Karpas-422 (cell line): ENCODE results near the gene SULT1A2. TPM values are rescaled to one million over a fixed set of nuclear protein-coding genes. Genes with fewer than 3 reads are reported as not detected.
A peak's percentile ranks its signal among the peaks of the same experiment; 100 is the strongest.
"Not testable (repeated sequence)": the region's sequence is repeated elsewhere in the genome, so short reads cannot be mapped to it uniquely, and the experiment has no call there.

Source experiments
- DNase-seq: peaks from one replicate; pipeline ENCODE4 v3.0.0-alpha.2; 2015
- H2AFZ ChIP-seq: fragments of 200-600 bp; sonication (generic); 2 replicates; pipeline ENCODE4 v1.6.1; 2014; ENCODE audit warnings: antibody characterized with exemption, low read length, mixed read lengths
- H3K27ac ChIP-seq: fragments of 200-600 bp; sonication (generic); 2 replicates; pipeline ENCODE4 v1.5.1; 2014; ENCODE audit warnings: mild to moderate bottlenecking, low read length, moderate library complexity
- H3K27me3 ChIP-seq: fragments of 200-600 bp; sonication (generic); 2 replicates; pipeline ENCODE4 v1.6.1; 2014; ENCODE audit warnings: low read length, mixed read lengths
- H3K36me3 ChIP-seq: fragments of 200-600 bp; sonication (generic); 2 replicates; pipeline ENCODE4 v1.6.1; 2014; ENCODE audit warnings: low read length, mixed read lengths; ENCODE audit not compliant: insufficient read depth
- H3K4me1 ChIP-seq: fragments of 200-600 bp; sonication (generic); 2 replicates; pipeline ENCODE4 v1.6.1; 2014; ENCODE audit warnings: mild to moderate bottlenecking, low read length, mixed read lengths
- H3K4me2 ChIP-seq: fragments of 200-600 bp; sonication (generic); 2 replicates; pipeline ENCODE4 v1.6.1; 2014; ENCODE audit warnings: low read length, low read depth, mild to moderate bottlenecking; ENCODE audit not compliant: poor library complexity, severe bottlenecking
- H3K4me3 ChIP-seq: fragments of 200-600 bp; sonication (generic); 2 replicates; pipeline ENCODE4 v1.5.1; 2014; ENCODE audit warnings: mild to moderate bottlenecking, antibody characterized with exemption, low read length, mixed read lengths
- H3K79me2 ChIP-seq: fragments of 200-600 bp; sonication (generic); 2 replicates; pipeline ENCODE4 v1.6.1; 2014; ENCODE audit warnings: mild to moderate bottlenecking, low read length, mixed read lengths
- H3K9ac ChIP-seq: fragments of 200-600 bp; sonication (generic); 2 replicates; pipeline ENCODE4 v1.6.0; 2014; ENCODE audit warnings: low read length
- H3K9me2 ChIP-seq: fragments of 200-600 bp; sonication (generic), shearing (Covaris generic); replicated peaks from 2 replicates; pipeline ENCODE4 v1.6.0; 2014; ENCODE audit warnings: mild to moderate bottlenecking, low read length, moderate library complexity; ENCODE audit not compliant: insufficient read depth
- H3K9me3 ChIP-seq: fragments of 300-700, 200-600 bp; sonication (generic); 2 replicates; pipeline ENCODE4 v1.6.1; 2014; ENCODE audit warnings: low read length, mixed read lengths
- H4K20me1 ChIP-seq: fragments of 200-600 bp; sonication (generic); 2 replicates; pipeline ENCODE4 v1.6.1; 2014; ENCODE audit warnings: mild to moderate bottlenecking, antibody characterized with exemption, low read length, low read depth; ENCODE audit not compliant: insufficient read depth
- total RNA-seq: library from RNA; depleted of rRNA; stranded (reverse); fragments of >200 nt; shearing (Covaris generic); gene quantifications from 2 replicates; pipeline ENCODE4 v1.2.3, GENCODE V29; 2014; ENCODE audit warnings: low replicate concordance

SULT1A2 gene
- total RNA-seq, 1 experiment from 2014 or later: 16.1 TPM

DNA sequence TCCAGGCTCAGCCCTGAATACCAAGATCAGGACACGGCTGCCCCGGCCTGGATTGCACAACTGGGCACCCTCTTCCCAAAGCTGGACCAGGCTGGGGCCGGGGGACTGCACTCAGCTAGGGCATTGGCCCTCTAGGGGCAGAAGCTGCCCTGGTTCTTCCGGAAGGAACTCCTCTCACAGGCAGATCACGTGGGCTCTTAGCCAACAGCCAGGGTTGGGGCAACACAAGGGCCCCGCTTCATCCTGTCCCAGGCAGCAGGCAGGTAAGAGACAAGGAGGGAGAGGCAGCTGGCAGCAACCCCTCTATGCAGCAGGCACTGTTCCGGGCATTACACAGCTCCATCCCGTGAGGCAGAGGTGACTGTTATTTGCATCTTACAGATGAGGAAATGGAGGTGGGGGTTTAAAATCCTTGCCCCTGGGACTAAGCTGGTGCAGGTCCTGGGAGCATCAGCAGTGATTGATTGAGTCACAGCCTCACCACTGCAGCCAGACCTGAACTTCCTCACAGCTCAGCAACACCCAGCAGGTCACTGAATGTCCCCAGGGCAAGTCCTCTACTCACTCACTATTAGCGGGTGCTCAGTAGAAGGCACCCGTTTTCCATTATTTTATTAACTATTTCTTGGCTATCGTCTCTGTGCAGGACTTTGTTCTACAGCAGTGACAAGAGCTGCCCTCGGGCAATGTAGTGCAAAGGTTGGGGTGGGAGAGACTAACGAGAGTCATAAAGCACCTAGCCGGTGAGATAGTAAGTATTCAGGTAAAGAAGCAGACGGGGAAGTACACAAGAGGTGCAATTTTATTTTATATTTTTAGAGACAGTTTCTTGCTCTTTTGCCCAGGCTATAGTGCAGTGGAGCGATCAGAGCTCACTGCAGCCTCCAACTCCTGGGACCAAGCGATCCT is 2.8 kb upstream of the SULT1A2 start:
- not testable (repeated sequence) for H3K27ac ChIP-seq, DNase-seq, H3K4me3 ChIP-seq, H3K9me2 ChIP-seq, H3K9ac ChIP-seq, H3K36me3 ChIP-seq, H3K4me2 ChIP-seq, H3K9me3 ChIP-seq, H2AFZ ChIP-seq, H3K79me2 ChIP-seq, H3K27me3 ChIP-seq, H4K20me1 ChIP-seq
- peaks cover 63% of the 10 kb centered on the region for H3K4me1 ChIP-seq

DNA sequence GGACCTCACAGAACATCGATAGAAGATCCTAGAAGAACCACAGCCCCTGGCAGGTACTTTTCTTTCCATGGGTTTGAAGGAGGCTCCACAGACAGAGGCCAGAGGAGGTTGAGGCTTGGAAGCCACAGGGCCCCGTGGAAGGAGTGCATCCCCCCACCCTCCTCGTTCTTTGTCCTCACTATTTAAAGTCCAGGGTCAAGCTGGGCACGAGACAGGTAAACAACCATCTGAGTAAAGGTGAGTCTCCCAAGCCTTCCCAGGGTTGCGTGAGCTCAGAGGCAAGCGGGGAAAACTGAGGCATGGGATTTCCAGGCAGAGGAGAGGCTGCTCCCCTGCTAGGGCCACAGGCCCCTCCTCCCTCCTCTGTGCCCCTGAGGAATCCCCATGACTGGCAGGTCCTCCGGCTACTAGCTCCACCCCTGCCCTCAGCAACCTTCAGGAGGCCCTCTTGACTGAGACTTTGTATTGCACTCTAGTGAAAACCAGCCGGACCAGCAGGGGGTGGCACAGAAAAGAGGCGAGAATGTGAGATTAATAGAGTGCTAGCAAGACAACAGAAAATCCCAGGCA is 927 bp upstream of the SULT1A2 start:
- no peaks in the 10 kb centered on the region for H3K9me2 ChIP-seq
- peaks cover 10% of the 10 kb centered on the region; the same call in 1 of the 2 replicates for H3K79me2 ChIP-seq
- peak overlapping the region; percentile 87 for H3K9ac ChIP-seq
- no peak overlapping the region for H2AFZ ChIP-seq
- H3K27me3 ChIP-seq: no peaks in the 10 kb centered on the region
- peak overlapping the region; percentile 99 for H3K4me2 ChIP-seq
- no peaks in the 10 kb centered on the region for H4K20me1 ChIP-seq
- H3K4me1 ChIP-seq: peaks cover 45% of the 10 kb centered on the region
- peak; percentile 97 for DNase-seq
- no peaks in the 10 kb centered on the region for H3K9me3 ChIP-seq
- H3K4me3 ChIP-seq: peak overlapping the region; percentile 74
- no peaks in the 10 kb centered on the region for H3K36me3 ChIP-seq
- peak overlapping the region; percentile 94 for H3K27ac ChIP-seq

DNA sequence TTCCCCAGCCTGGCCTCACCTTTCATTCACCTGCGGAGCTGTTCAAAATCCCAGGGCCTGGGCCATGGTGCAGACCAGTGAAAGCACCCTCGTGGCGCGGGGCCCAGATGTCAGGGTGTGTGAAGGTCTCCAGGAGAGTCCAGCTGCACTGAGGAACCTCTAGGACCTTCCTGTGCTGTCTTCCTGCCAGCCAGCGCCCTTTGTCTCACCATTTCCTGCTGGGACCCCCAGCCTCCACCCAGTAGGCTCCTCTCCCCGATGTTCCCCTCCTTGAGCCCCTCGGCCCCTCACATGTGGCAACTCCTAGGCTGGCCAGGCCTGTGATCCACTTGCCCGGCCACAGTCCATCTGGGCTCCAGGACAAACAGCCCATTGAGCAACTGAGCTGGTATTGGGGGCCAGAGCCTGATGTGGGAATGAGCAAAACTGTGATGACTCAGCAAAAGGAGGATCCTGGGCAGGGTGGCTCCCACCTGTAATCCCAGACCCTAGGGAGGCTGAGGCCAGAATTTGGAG is 677 bp downstream of the SULT1A2 start:
- H3K27ac ChIP-seq: peak overlapping the region; percentile 94
- H3K4me2 ChIP-seq: peak overlapping the region; percentile 99

DNA sequence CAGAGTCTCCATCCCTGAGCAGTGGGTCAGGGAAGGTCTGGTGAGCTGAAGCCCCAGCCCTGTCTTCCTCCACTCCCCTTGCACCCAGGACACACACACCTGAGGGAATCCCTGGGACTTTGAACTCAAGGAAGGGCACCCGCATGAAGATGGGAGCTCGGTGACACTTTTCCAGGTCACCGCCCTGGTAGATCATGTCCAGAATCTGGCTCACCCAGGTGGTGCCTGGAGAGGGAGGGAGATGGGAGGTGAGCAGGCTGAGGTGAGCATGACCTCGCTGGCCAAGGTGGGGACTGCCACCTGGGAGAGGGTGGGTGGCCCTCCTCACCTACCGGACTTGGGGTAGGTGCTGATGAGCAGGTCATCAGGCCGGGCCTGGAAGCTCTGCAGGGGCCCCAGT is 1.4 kb downstream of the SULT1A2 start:
- H3K9me2 ChIP-seq, H3K36me3 ChIP-seq, H3K27me3 ChIP-seq, DNase-seq, H4K20me1 ChIP-seq, H2AFZ ChIP-seq, H3K9me3 ChIP-seq, H3K4me3 ChIP-seq, H3K79me2 ChIP-seq, H3K9ac ChIP-seq, H3K4me2 ChIP-seq: not testable (repeated sequence)
- Histone ChIP-seq H3K4me1 (peaks cover 29% of the 10 kb centered on the region), H3K27ac (peak overlapping the region; percentile 59; the same call in 1 of the 2 replicates)

More for the DNA sequence above, 677 bp downstream of the SULT1A2 start:
- Histone ChIP-seq H3K9me3 (no peaks in the 10 kb centered on the region), H3K79me2 (peaks cover 10% of the 10 kb centered on the region; the same call in 1 of the 2 replicates), H4K20me1 (no peaks in the 10 kb centered on the region), H3K4me1 (peaks cover 33% of the 10 kb centered on the region), H3K9ac (peak overlapping the region; percentile 87), H3K36me3 (no peaks in the 10 kb centered on the region), H3K27me3 (no peaks in the 10 kb centered on the region), H2AFZ (no peak overlapping the region), H3K9me2 (no peaks in the 10 kb centered on the region), H3K4me3 (no peak overlapping the region; the same call in 1 of the 2 replicates)
- no peak for DNase-seq

DNA sequence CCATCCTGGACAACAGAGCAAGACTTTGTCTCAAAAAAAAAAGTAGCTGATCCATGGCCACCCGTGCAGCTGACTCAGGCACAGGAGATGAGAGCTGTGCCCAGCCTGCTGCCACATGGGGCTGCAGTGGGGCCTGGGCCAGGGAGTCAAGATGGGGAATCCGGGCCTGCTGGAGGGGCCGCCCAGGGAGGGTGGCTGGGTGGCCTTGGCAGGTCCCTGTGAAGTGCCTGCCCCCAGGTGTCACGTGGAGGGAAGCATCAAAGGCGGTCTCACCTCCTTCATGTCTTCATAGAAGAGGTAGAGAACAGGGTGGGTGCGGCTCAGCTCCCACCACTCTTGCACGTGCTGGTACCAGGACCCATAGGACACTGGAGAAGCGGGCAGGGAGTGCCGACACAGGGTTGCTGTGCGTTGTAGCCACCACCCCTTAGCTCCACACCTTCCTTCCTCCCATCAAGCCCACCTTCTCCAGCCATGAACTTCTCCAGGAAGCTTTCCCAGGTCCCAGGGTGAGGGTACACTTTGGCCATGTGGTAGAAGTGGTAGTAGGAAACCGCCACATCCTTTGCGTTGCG is 3.8 kb downstream of the SULT1A2 start:
- peaks cover 10% of the 10 kb centered on the region; the same call in 1 of the 2 replicates for H3K79me2 ChIP-seq
- no peaks in the 10 kb centered on the region for H4K20me1 ChIP-seq
- peaks cover 23% of the 10 kb centered on the region for H3K4me1 ChIP-seq
- no peaks in the 10 kb centered on the region for H3K27me3 ChIP-seq
- no peak for DNase-seq
- H2AFZ ChIP-seq: no peak overlapping the region
- H3K4me3 ChIP-seq: no peak overlapping the region
- H3K27ac ChIP-seq: no peak overlapping the region
- no peaks in the 10 kb centered on the region for H3K9me3 ChIP-seq
- no peaks in the 10 kb centered on the region for H3K9me2 ChIP-seq
- H3K36me3 ChIP-seq: peaks cover 3% of the 10 kb centered on the region; the same call in 1 of the 2 replicates
- H3K4me2 ChIP-seq: no peak overlapping the region
- H3K9ac ChIP-seq: no peak overlapping the region

DNA sequence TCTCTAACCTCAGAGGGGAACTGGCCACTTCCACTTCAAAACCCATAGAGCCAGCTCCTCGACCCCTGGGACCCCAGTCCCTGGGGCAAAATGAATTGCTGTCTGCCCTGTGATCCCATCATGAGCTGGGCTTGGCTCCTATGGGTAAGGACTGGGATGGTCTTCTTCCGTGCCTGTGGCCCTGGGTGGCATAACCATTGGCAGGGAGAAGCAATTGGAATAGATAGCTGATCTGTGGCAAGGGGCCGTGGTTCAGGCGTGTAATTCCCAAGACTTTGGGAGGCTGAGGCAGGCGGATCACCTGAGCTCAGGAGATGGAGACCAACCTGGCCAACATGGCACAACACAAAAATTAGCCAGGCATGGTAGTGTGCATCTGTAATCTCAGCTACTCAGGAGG is 4.3 kb downstream of the SULT1A2 start:
- H2AFZ ChIP-seq: no peak overlapping the region
- no peak for DNase-seq
- no peaks in the 10 kb centered on the region for H4K20me1 ChIP-seq
- no peaks in the 10 kb centered on the region for H3K9me2 ChIP-seq
- H3K4me3 ChIP-seq: no peak overlapping the region
- H3K27me3 ChIP-seq: no peaks in the 10 kb centered on the region
- no peak overlapping the region for H3K4me2 ChIP-seq
- no peaks in the 10 kb centered on the region for H3K9me3 ChIP-seq
- H3K79me2 ChIP-seq: peaks cover 7% of the 10 kb centered on the region; the same call in 1 of the 2 replicates
- no peak overlapping the region for H3K27ac ChIP-seq
- peaks cover 18% of the 10 kb centered on the region for H3K4me1 ChIP-seq
- peaks cover 3% of the 10 kb centered on the region; the same call in 1 of the 2 replicates for H3K36me3 ChIP-seq
- no peak overlapping the region for H3K9ac ChIP-seq

DNA sequence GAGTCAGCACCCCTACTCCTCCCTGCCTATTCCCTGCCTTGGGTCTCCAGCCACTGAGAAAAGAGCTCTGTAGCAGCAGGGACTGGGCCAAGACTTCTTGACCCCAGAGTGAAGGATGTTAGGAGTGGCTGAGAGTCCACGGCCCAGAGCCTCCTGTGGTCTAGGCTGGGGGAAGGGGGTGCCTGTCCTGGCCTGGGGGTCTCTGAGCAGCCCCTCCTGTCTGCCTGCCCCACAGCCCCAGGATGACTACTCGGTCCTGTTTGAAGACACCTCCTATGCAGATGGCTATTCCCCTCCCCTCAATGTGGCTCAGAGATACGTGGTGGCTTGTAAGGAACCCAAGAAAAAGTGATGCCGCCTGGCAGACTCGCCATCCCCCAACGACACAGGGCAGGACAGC is 5.5 kb downstream of the SULT1A2 start:
- Histone ChIP-seq H3K9me3 (no peaks in the 10 kb centered on the region), H3K27ac (no peak overlapping the region), H2AFZ (no peak overlapping the region), H3K9ac (no peak overlapping the region), H3K9me2 (no peaks in the 10 kb centered on the region), H3K27me3 (no peaks in the 10 kb centered on the region), H3K4me1 (peaks cover 6% of the 10 kb centered on the region), H3K36me3 (peaks cover 9% of the 10 kb centered on the region; the same call in 1 of the 2 replicates), H4K20me1 (no peaks in the 10 kb centered on the region), H3K79me2 (no peaks in the 10 kb centered on the region), H3K4me3 (no peak overlapping the region), H3K4me2 (no peak overlapping the region)
- DNase-seq: no peak
